Activated naive CD8-positive, alpha-beta T cell treated with anti-CD3 and anti-CD28 coated beads, Interleukin-2, amount 50 U/mL, for 16 hours (primary cell): ENCODE results near the gene PACRG.

Experiments
- DNase-seq: peaks from one replicate; pipeline ENCODE4 v3.0.0-alpha.2; 2020; ENCODE audit warnings: low read depth, low spot score

The PACRG gene

GRCh38 chr6:162710419-162710818 is 17.4 kb upstream of the PACRG start:
- no peak for DNase-seq

GRCh38 chr6:162710936-162711335 is 16.8 kb upstream of the PACRG start:
- no peak for DNase-seq

- no peak for DNase-seq
Observed at GRCh38 chr6:162711376-162711775, 16.4 kb upstream of the PACRG start.

GRCh38 chr6:162712694-162713093 is 15.1 kb upstream of the PACRG start:
- no peak for DNase-seq

- no peak for DNase-seq
Observed at GRCh38 chr6:162713974-162714780, 13.6 kb upstream of the PACRG start.

GRCh38 chr6:162715601-162716000 is 12.2 kb upstream of the PACRG start:
- DNase-seq: no peak

GRCh38 chr6:162719528-162719927 is 8.2 kb upstream of the PACRG start:
- DNase-seq: no peak

GRCh38 chr6:162721404-162721687 is 6.4 kb upstream of the PACRG start:
- no peak for DNase-seq

- DNase-seq: no peak
Observed at GRCh38 chr6:162722226-162722625, 5.5 kb upstream of the PACRG start.

- no peak for DNase-seq
Observed at GRCh38 chr6:162722633-162723032, 5.1 kb upstream of the PACRG start.

GRCh38 chr6:162726947-162727321 is 840 bp upstream of the PACRG start:
- no peak for DNase-seq

GRCh38 chr6:162728197-162728596 is 423 bp downstream of the PACRG start:
- DNase-seq: no peak

GRCh38 chr6:162728706-162729105 is 932 bp downstream of the PACRG start:
- DNase-seq: no peak

GRCh38 chr6:162730502-162730901 is 2.7 kb downstream of the PACRG start:
- DNase-seq: no peak

- no peak for DNase-seq
Observed at GRCh38 chr6:162733489-162733888, 5.7 kb downstream of the PACRG start.

- no peak for DNase-seq
Observed at GRCh38 chr6:162736961-162737360, 9.2 kb downstream of the PACRG start.

- no peak for DNase-seq
Observed at GRCh38 chr6:162750776-162751175, 23.0 kb downstream of the PACRG start.

- DNase-seq: no peak
Observed at GRCh38 chr6:162751211-162751859, 23.6 kb downstream of the PACRG start.

- no peak for DNase-seq
Observed at GRCh38 chr6:162753775-162754174, 26.0 kb downstream of the PACRG start.

GRCh38 chr6:162770136-162770535 is 42.4 kb downstream of the PACRG start:
- DNase-seq: no peak

GRCh38 chr6:162770955-162771354 is 43.2 kb downstream of the PACRG start:
- no peak for DNase-seq

- no peak for DNase-seq
Observed at GRCh38 chr6:162772466-162772865, 44.7 kb downstream of the PACRG start.

- no peak for DNase-seq
Observed at GRCh38 chr6:162773996-162774395, 46.2 kb downstream of the PACRG start.

- no peak for DNase-seq
Observed at GRCh38 chr6:162777091-162777490, 49.3 kb downstream of the PACRG start.
